Measurements from ENCODE around the gene SPAG16. TPM values are rescaled to one million over a fixed set of nuclear protein-coding genes. Genes with fewer than 3 reads are reported as not detected.

SPAG16 gene
- polyA plus RNA-seq, 1 of the 3 experiments (the other 2 are of a cell fraction) = 29.5 TPM

- CTCF ChIA-PET = no interaction called here
- Histone ChIP-seq H4K20me1 (ENCODE audit: insufficient read depth) (no peaks in the 10 kb centered on the region), H3K4me1 (ENCODE audit: control insufficient read depth in 1 of 2, insufficient read depth in 2 of 2, low read depth in 1 of 2, low read length in 1 of 2) (no peaks in the 10 kb centered on the region), H3F3A (replicated peaks; ENCODE audit: insufficient read depth) (no peaks in the 10 kb centered on the region), H3K27me3 (ENCODE audit: insufficient read depth) (no peaks in the 10 kb centered on the region), H3K9me2 (no peaks in the 10 kb centered on the region), H2AFZ (ENCODE audit: low read depth) (no peak overlapping the region), H3K27ac (ENCODE audit: low read depth in 2 of 2, low read length in 1 of 2) (no peak overlapping the region), H3K4me2 (no peak overlapping the region), H3K9ac (no peak overlapping the region), H3K9me3 (no peaks in the 10 kb centered on the region), H3K4me3 (ENCODE audit: low read depth in 2 of 2, low read length in 1 of 2) (no peak overlapping the region), H3K36me3 (replicated peaks in 1 of 2; ENCODE audit: control insufficient read depth in 1 of 2, insufficient read depth in 2 of 2, low read length in 1 of 2) (no peaks in the 10 kb centered on the region), H3K79me2 (ENCODE audit: insufficient read depth) (no peaks in the 10 kb centered on the region)
- TF ChIP-seq YY1 (IDR thresholded peaks at IDR 0.05; ENCODE audit: low read depth) (no peak), REST (IDR thresholded peaks at IDR 0.05; ENCODE audit: low read depth, low read length) (no peak), CTCF (IDR thresholded peaks at IDR 0.05) (no peak), EP300 (IDR thresholded peaks at IDR 0.05; ENCODE audit: borderline replicate concordance in 1 of 2, low read depth in 1 of 2, low read length in 1 of 2) (no peak), ELF1 (IDR thresholded peaks at IDR 0.05) (no peak), SMC3 (IDR thresholded peaks at IDR 0.05; ENCODE audit: low read depth, low read length) (no peak), GATA2 (CRISPR knock-in tag; IDR thresholded peaks at IDR 0.05) (no peak), TAF1 (IDR thresholded peaks at IDR 0.05; ENCODE audit: borderline replicate concordance, low read depth, low read length) (no peak), RAD21 (IDR thresholded peaks at IDR 0.05; ENCODE audit: low read length) (no peak), RXRA (IDR thresholded peaks at IDR 0.05; ENCODE audit: borderline replicate concordance, low read depth) (no peak), EZH2phosphoT487 (IDR thresholded peaks at IDR 0.05; ENCODE audit: borderline replicate concordance, low read depth) (no peak), NFIC (IDR thresholded peaks at IDR 0.05; ENCODE audit: borderline replicate concordance) (no peak), FOXJ3 (CRISPR knock-in tag; IDR thresholded peaks at IDR 0.05) (no peak), FOXM1 (IDR thresholded peaks at IDR 0.05; ENCODE audit: low read depth) (no peak)
- 43% methylated on average over 5 of the region's 5 CpGs for WGBS (ENCODE audit: low lambda C conversion rate)
- no peak for DNase-seq
- POLR2A ChIA-PET = no interaction called here
These were observed 342.9 kb downstream of the SPAG16 start for GRCh38 chr2:213627054-213627710.
